ENCODE results near the gene EPB41L2. TPM values are rescaled to one million over a fixed set of nuclear protein-coding genes. Genes with fewer than 3 reads are reported as not detected.

Gene EPB41L2
- total RNA-seq, 4 donors from 2014 or later, result 58.8 to 105 (median 81.3) TPM

- Histone ChIP-seq H3K27ac (no peak overlapping the region), H3K36me3 (no peaks in the 10 kb centered on the region), H3K4me3 (replicated peaks in 1 of 3) (no peak overlapping the region), H3K4me1 (peaks cover 4 to 5% of the 10 kb centered on the region in 2 donors), H3K27me3 (no peaks in the 10 kb centered on the region), H3K9me3 (no peaks in the 10 kb centered on the region)
- intact Hi-C loops (cut with DNase I), result no loop called here
- WGBS, 2 donors, result 94 to 96% methylated on average over 4 of the region's 4 CpGs
- DNase-seq, result no peak
- TF ChIP-seq CTCF (IDR thresholded peaks at IDR 0.05), result no peak
These were observed 125.0 kb downstream of the EPB41L2 start for GRCh38 chr6:130937942-130938604.

DNA sequence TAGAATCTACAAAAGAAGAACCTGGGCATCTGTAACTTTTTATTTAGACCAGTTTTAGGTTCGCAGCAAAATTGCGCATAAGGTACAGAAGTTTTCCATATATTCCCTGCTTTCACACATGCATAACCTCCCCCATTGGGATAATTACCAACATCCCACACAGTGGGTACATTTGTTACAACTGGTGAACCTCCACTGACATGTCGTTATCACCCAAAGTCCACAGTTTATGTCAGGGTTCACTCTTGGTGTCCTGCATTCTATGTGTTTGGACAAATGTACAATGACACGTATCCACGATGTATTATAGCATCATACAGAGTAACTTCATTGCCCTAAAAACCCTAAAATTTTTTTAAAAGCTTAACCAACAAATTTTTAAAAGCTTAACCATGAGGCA lies 126.1 kb downstream of the EPB41L2 start:
- DNase-seq, result no peak
- Histone ChIP-seq H3K27ac (no peak overlapping the region), H3K36me3 (no peaks in the 10 kb centered on the region), H3K4me1 (peaks cover 4 to 8% of the 10 kb centered on the region in 2 donors), H3K4me3 (replicated peaks in 1 of 3) (no peak overlapping the region), H3K9me3 (no peaks in the 10 kb centered on the region), H3K27me3 (no peaks in the 10 kb centered on the region)
- 87 to 97% methylated on average over 5 of the region's 5 CpGs for WGBS, 2 donors
- TF ChIP-seq CTCF (IDR thresholded peaks at IDR 0.05), result no peak
- TF ChIP-seq POLR2A (IDR thresholded peaks at IDR 0.05), result no peak
- intact Hi-C loops (cut with DNase I), result no loop called here

DNA sequence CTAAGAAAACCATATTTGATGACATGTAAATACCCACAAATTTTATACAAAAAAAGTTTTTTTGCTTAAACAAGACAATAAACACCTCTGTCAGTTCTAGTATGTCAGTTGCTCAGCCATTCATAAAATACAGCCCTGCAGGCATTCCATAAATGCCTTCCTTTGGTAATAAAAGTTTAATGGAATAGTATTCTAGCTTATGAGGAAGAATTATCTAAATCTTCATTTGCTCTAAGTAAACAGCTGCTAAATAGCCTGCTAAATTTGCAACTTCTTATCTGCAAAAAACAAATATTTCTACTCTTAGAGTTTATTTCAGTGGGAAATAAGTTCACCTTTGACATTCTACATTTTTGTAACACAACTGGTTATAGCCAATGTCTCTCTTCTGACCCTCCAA lies 127.1 kb downstream of the EPB41L2 start:
- Histone ChIP-seq H3K4me1 (peaks cover 4 to 8% of the 10 kb centered on the region in 2 donors), H3K4me3 (replicated peaks in 1 of 3) (no peak overlapping the region), H3K36me3 (no peaks in the 10 kb centered on the region), H3K27me3 (no peaks in the 10 kb centered on the region), H3K27ac (no peak overlapping the region), H3K9me3 (no peaks in the 10 kb centered on the region)
- intact Hi-C loops (cut with DNase I), result no loop called here
- TF ChIP-seq CTCF (IDR thresholded peaks at IDR 0.05), result no peak
- no peak for TF ChIP-seq POLR2A (IDR thresholded peaks at IDR 0.05)
- no peak for DNase-seq

- TF ChIP-seq CTCF (IDR thresholded peaks at IDR 0.05) (no peak), POLR2A (IDR thresholded peaks at IDR 0.05) (no peak)
- no peaks in the 10 kb centered on the region for H3K9me3 ChIP-seq
- H3K27me3 ChIP-seq, result no peaks in the 10 kb centered on the region
- peaks cover 4 to 8% of the 10 kb centered on the region in 2 donors for H3K4me1 ChIP-seq
- no peak overlapping the region for H3K4me3 ChIP-seq (replicated peaks in 1 of 3)
- DNase-seq, result no peak
- WGBS, 2 donors, result 72 to 78% methylated on average over 4 of the region's 4 CpGs
- no peak overlapping the region for H3K27ac ChIP-seq
- intact Hi-C loops (cut with DNase I), result no loop called here
- H3K36me3 ChIP-seq, result no peaks in the 10 kb centered on the region
These were observed 128.0 kb downstream of the EPB41L2 start for GRCh38 chr6:130934848-130935585.

DNA sequence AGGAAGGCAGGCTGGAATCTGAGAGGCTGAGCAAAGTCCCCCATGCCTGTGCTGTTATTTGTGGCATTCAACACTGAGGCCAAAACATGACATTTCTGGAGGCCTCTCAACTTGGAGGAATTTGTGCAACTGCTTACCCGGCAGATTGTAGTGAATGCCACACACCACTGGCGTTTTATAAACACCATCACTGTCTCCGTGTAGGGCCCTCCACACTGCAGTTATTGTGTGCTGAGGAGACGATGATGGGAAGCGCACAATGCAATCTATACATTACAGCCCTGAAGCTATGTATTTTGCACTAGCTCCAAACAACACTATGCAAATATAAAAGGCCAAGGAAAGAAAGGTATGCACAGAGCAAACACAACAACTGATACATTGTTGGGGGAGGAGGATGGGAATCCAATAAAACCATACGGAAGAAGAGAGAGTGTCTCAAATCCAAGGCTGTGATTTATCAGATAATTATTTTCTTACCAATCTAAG lies 129.3 kb downstream of the EPB41L2 start:
- H3K4me3 ChIP-seq (replicated peaks in 1 of 3), result no peak overlapping the region
- no peaks in the 10 kb centered on the region for H3K36me3 ChIP-seq
- H3K9me3 ChIP-seq, result no peaks in the 10 kb centered on the region
- WGBS, 2 donors, result 39 to 46% methylated on average over 6 of the region's 6 CpGs
- no peaks in the 10 kb centered on the region for H3K27me3 ChIP-seq
- peaks cover 4 to 8% of the 10 kb centered on the region in 2 donors for H3K4me1 ChIP-seq
- TF ChIP-seq CTCF (IDR thresholded peaks at IDR 0.05), result no peak
- no peak for TF ChIP-seq POLR2A (IDR thresholded peaks at IDR 0.05)
- peak; percentile 6 to 37 for DNase-seq
- no peak overlapping the region for H3K27ac ChIP-seq
- intact Hi-C loops (cut with DNase I), result no loop called here
